Large intestine (tissue), 3 donors: Measurements from ENCODE around the gene SCN1A. TPM values are rescaled to one million over a fixed set of nuclear protein-coding genes. Genes with fewer than 3 reads are reported as not detected.
"Not testable (repeated sequence)": the region's sequence is repeated elsewhere in the genome, so short reads cannot be mapped to it uniquely, and the experiment has no call there.

Experiments used
- DNase-seq, 2 donors: peaks; one replicate each; pipeline versions ENCODE4 v3.0.0 to v3.0.0-alpha.2; 2013
- H3K27ac ChIP-seq: one replicate; pipeline ENCODE4 v1.5.1; 2013; ENCODE audit warnings: low read length
- H3K27me3 ChIP-seq: 2 replicates; pipeline ENCODE4 v1.6.1; 2013; ENCODE audit warnings: low read length; ENCODE audit not compliant: control insufficient read depth, insufficient read depth
- H3K36me3 ChIP-seq: 2 replicates; pipeline ENCODE4 v1.6.1; 2013; ENCODE audit warnings: low read length; ENCODE audit not compliant: control insufficient read depth, insufficient read depth
- H3K4me1 ChIP-seq: one replicate; pipeline ENCODE4 v1.6.1; 2013; ENCODE audit warnings: low read length; ENCODE audit not compliant: control insufficient read depth, insufficient read depth
- H3K4me3 ChIP-seq: one replicate; pipeline ENCODE4 v1.5.1; 2013; ENCODE audit warnings: low read length
- H3K9me3 ChIP-seq: one replicate; pipeline ENCODE4 v1.6.1; 2013; ENCODE audit warnings: mild to moderate bottlenecking, low read depth, low read length, moderate library complexity; ENCODE audit not compliant: control insufficient read depth
- WGBS: methylation state at CpG from one replicate; pipeline ENCODE4 v1.1.5; 2013; ENCODE audit warnings: low lambda C conversion rate; ENCODE audit not compliant: insufficient coverage; 5-methylcytosine and 5-hydroxymethylcytosine counted together
- polyA plus RNA-seq: library from polyadenylated mRNA; unstranded; fragments of 120-200 nt; gene quantifications from one replicate; pipeline ENCODE4 v1.2.1, GENCODE V29; 2013

SCN1A gene
- polyA plus RNA-seq, 1 donor: 0.21 TPM

GRCh38 chr2:166112193-166112605, 15.6 kb downstream of the SCN1A start:
- DNase-seq: no peak
- Histone ChIP-seq H3K36me3 (no peaks in the 10 kb centered on the region), H3K4me3 (no peak overlapping the region), H3K27me3 (no peaks in the 10 kb centered on the region), H3K27ac (no peak overlapping the region), H3K9me3 (no peaks in the 10 kb centered on the region), H3K4me1 (no peaks in the 10 kb centered on the region)
- no CpG with 5 or more reads among the region's 1 CpG for WGBS

DNA sequence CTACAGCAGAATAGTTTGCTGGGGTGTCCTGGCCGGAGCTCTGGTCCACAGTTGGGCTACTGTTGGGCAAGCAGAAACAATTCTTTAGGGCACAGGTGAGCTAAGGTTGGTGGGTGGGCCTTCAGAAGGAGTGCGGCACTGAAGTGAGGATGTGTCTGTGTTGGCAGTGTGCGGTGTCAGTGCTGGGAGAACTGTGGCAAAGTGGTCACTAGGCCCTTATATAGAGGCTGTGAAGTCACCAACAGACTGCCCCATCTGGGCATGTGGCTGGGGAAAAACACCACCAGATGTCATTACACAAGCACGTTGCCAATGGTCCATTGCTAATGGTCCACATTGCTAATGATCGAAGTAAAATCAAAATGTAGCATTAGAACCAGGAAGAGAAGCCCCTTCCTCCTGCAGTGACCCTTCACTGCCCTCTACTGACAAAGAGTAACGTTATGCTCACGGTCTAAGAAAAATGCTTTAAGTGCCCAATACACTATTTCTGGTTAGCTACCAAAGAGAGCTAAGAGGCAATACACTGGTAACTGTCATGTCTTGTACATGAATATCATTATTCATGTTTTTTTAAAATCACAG, 21.3 kb downstream of the SCN1A start:
- H3K4me3 ChIP-seq: no peak overlapping the region
- WGBS: no CpG with 5 or more reads among the region's 7 CpGs
- no peaks in the 10 kb centered on the region for H3K9me3 ChIP-seq
- H3K36me3 ChIP-seq: no peaks in the 10 kb centered on the region
- H3K27ac ChIP-seq: no peak overlapping the region
- no peaks in the 10 kb centered on the region for H3K27me3 ChIP-seq
- DNase-seq: no peak
- H3K4me1 ChIP-seq: no peaks in the 10 kb centered on the region

DNA sequence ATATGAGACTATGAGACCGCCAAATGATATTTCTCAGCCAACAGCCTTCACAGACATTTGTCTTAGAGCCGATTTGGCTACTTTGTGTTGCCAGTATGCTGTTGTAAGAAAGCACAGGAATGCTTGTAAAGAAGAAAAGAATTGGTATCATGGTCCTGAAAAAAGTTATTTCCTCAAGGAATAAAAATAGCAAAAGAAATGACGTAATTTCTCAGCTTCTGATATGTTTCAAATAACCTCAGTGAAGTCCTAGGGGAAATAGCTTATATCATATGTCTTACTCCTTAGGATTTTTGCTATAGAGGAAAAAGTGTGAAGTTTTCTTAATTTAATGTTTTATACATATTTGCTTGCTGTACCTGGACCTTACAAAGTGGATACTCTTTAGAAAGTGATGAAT, 23.0 kb downstream of the SCN1A start:
- no peak overlapping the region for H3K27ac ChIP-seq
- no peaks in the 10 kb centered on the region for H3K9me3 ChIP-seq
- no peak overlapping the region for H3K4me3 ChIP-seq
- 93% methylated on average over 3 of the region's 3 CpGs for WGBS
- H3K36me3 ChIP-seq: no peaks in the 10 kb centered on the region
- H3K27me3 ChIP-seq: no peaks in the 10 kb centered on the region
- H3K4me1 ChIP-seq: no peaks in the 10 kb centered on the region
- no peak for DNase-seq

DNA sequence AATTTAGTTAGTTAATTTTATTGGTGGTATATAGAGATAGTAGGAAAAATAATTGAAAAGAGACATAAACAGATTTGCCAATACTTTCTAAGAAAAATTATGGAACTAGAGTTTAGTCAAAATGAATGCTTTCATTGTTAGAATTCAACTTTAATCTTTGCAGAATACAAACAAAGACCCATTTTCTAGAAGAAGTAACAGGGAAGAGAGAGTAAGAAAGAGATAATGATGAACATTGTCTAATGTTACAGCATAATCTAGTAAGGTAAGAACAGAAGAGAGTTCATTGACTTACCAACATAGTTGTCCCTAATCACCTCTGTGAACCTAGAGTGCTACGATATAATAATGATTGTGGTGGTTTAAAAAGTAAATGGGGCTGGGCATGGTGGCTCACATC, 23.7 kb downstream of the SCN1A start:
- DNase-seq: no peak
- Histone ChIP-seq H3K9me3 (no peaks in the 10 kb centered on the region), H3K4me1 (no peaks in the 10 kb centered on the region), H3K27me3 (no peaks in the 10 kb centered on the region), H3K27ac (no peak overlapping the region), H3K36me3 (no peaks in the 10 kb centered on the region), H3K4me3 (no peak overlapping the region)
- WGBS: no CpG with 5 or more reads among the region's 1 CpG

- H3K27me3 ChIP-seq, DNase-seq, H3K9me3 ChIP-seq, H3K4me1 ChIP-seq, H3K27ac ChIP-seq, H3K36me3 ChIP-seq, H3K4me3 ChIP-seq: not testable (repeated sequence)
- 92% methylated on average over 1 of the region's 7 CpGs for WGBS
Measured at GRCh38 chr2:166103277-166103676, 24.5 kb downstream of the SCN1A start.

- Histone ChIP-seq H3K36me3 (no peaks in the 10 kb centered on the region), H3K4me3 (no peak overlapping the region), H3K27me3 (no peaks in the 10 kb centered on the region), H3K27ac (no peak overlapping the region), H3K9me3 (no peaks in the 10 kb centered on the region), H3K4me1 (no peaks in the 10 kb centered on the region)
- WGBS: no CpG with 5 or more reads among the region's 1 CpG
- DNase-seq: no peak
Measured at GRCh38 chr2:166094325-166094724, 33.5 kb downstream of the SCN1A start.

- H3K27me3 ChIP-seq: no peaks in the 10 kb centered on the region
- no peaks in the 10 kb centered on the region for H3K9me3 ChIP-seq
- no peak overlapping the region for H3K4me3 ChIP-seq
- no peak for DNase-seq
- H3K36me3 ChIP-seq: no peaks in the 10 kb centered on the region
- H3K4me1 ChIP-seq: no peaks in the 10 kb centered on the region
- 80% methylated on average over 1 of the region's 3 CpGs for WGBS
- H3K27ac ChIP-seq: no peak overlapping the region
Measured at GRCh38 chr2:166092889-166093288, 34.9 kb downstream of the SCN1A start.

DNA sequence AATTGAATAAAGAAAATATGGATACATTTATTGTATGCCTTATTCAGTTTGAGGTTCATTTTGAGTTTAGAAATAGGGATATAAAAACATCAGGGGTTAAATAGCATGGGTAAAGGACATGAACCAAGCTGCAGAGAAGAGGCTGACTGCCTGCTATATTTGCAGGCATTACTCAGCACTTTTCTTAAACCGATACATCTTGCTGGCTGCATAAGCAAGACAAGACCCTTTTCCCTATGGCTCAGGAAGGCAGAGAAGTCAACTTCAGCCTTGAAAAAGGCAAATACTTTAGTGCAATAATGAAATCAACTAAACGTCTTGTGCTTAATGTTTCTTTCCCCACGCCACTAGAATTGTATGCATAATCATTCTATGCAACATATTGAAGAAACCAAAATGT, 36.4 kb downstream of the SCN1A start:
- Histone ChIP-seq H3K4me1 (no peaks in the 10 kb centered on the region), H3K4me3 (no peak overlapping the region), H3K27me3 (no peaks in the 10 kb centered on the region), H3K27ac (no peak overlapping the region), H3K36me3 (no peaks in the 10 kb centered on the region), H3K9me3 (no peaks in the 10 kb centered on the region)
- 67% methylated on average over 2 of the region's 3 CpGs for WGBS
- no peak for DNase-seq

DNA sequence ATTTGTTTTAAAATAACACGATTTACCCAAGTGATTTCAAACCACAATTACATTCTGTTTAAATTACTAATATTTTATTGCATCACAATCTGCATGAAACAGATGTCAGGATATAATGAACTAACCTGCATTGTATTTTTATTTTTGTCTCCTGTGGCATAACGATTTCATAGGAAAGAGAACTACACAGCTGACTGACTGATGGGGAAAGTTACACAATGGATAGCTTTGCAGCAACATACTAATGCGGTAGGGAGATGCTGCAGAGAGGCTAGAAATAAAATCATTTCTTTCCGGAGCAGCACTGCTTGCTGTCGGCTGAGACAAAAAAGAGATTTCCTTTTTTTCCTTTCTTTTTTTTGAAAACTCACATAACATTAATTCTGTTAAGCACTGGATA, 36.9 kb downstream of the SCN1A start:
- Histone ChIP-seq H3K36me3 (no peaks in the 10 kb centered on the region), H3K4me1 (no peaks in the 10 kb centered on the region)
- 60% methylated on average over 3 of the region's 5 CpGs for WGBS

DNA sequence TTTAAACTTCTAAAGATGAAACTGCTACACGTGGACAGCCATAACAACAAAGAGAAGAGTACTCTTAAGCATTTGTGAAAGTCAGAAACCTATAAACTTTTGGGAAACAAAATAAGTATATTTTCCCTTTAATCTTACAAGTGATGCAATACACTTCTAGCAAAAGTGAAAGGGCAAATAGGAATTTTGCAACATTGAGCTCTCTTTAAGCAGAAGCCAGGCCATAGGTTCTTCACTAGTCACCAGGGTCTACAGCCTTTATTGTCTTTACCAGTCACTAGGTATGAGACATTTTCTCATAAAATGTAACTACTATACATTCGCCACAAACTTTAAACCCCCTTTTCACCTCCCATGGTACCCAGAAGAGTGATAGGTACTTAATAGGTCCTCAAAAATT, 37.5 kb downstream of the SCN1A start:
- WGBS: 78% methylated on average over 2 of the region's 2 CpGs
- no peak overlapping the region for H3K4me3 ChIP-seq

More for the DNA sequence above, 36.9 kb downstream of the SCN1A start:
- Histone ChIP-seq H3K27me3 (no peaks in the 10 kb centered on the region), H3K9me3 (no peaks in the 10 kb centered on the region), H3K27ac (no peak overlapping the region), H3K4me3 (no peak overlapping the region)
- no peak for DNase-seq

DNA sequence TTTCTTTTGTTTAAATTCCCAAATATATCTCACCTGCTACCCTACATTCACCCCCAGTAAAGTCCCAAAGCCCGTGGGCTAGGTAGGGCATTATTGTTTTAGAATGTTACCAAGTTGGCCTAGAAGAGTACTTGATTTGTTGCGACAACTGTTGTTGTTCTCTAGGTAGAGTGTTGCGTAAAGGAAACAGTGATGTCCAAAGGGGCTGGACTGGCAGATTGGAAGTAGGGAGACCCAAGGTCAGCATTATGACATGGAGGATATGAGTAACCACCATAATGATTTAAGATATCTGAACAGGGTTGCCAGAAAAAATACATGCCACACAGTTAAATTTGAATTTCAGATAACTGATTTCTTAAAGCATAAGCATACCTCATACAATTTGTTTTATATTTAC, 39.2 kb downstream of the SCN1A start:
- Histone ChIP-seq H3K4me1 (no peaks in the 10 kb centered on the region), H3K27ac (no peak overlapping the region), H3K36me3 (no peaks in the 10 kb centered on the region), H3K4me3 (no peak overlapping the region), H3K27me3 (no peaks in the 10 kb centered on the region), H3K9me3 (no peaks in the 10 kb centered on the region)
- no CpG with 5 or more reads among the region's 3 CpGs for WGBS
- DNase-seq: no peak

More for the DNA sequence above, 37.5 kb downstream of the SCN1A start:
- Histone ChIP-seq H3K27me3 (no peaks in the 10 kb centered on the region), H3K4me1 (no peaks in the 10 kb centered on the region), H3K36me3 (no peaks in the 10 kb centered on the region), H3K9me3 (no peaks in the 10 kb centered on the region), H3K27ac (no peak overlapping the region)
- DNase-seq: no peak
